ENCODE measurements around the gene GPC5. TPM values are rescaled to one million over a fixed set of nuclear protein-coding genes. Genes with fewer than 3 reads are reported as not detected.

GPC5 gene
- total and polyA plus RNA-seq, 2 of the 8 experiments (the other 6 are each of a cell fraction or from before 2014, with no cell fraction given) = 0.20 to 0.39 TPM

DNA sequence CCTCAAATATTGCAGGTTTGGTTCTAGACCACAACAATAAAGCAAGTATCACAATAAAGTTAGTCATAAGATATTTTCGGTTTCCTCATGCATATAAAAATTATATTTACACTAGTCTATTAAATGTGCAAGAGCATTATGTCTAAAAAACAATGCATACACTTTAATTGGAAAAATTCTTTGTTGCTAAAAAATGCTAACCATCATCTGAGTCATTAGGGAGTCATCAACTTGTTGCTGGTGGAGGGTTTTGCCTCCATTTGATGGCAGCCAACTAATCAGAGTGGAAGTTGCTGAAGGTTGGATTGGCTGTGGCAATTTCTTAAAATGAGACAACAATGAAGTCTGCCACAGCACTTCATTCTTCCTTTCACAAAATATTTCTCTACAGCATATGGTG, 1405.9 kb downstream of the GPC5 start:
- Histone ChIP-seq H3K36me3 (ENCODE audit: control insufficient read depth in 2 of 4, insufficient read depth in 4 of 4, low read length in 3 of 4) (no peaks in the 10 kb centered on the region), H3K23me2 (ENCODE audit: low read depth, low read length) (no peaks in the 10 kb centered on the region), H3K4me3 (ENCODE audit: extremely low read depth in 1 of 4, insufficient read depth in 2 of 4, low read depth in 3 of 4, low read length in 4 of 4) (no peak overlapping the region), H3K23ac (ENCODE audit: insufficient read length) (no peak overlapping the region), H3K4me2 (ENCODE audit: insufficient read depth in 1 of 2, low read depth in 2 of 2, low read length in 2 of 2) (no peak overlapping the region), H3K9ac (replicated peaks in 1 of 4; ENCODE audit: extremely low read depth in 1 of 4, low read depth in 3 of 4, low read length in 3 of 4) (no peak overlapping the region), H3K27me3 (replicated peaks in 1 of 4; ENCODE audit: control insufficient read depth in 3 of 4, extremely low read depth in 1 of 4, insufficient read depth in 3 of 4, low read length in 3 of 4) (no peaks in the 10 kb centered on the region), H3K4ac (replicated peaks; ENCODE audit: insufficient read length, low read depth, low read length) (no peak overlapping the region), H3K14ac (ENCODE audit: insufficient read length) (no peak overlapping the region), H2BK12ac (ENCODE audit: low read depth, low read length) (no peak overlapping the region), H3K79me1 (ENCODE audit: low read depth, low read length) (no peaks in the 10 kb centered on the region), H3K56ac (replicated peaks; ENCODE audit: insufficient read length, low read depth, low read length) (no peak overlapping the region), H4K20me1 (replicated peaks in 1 of 2; ENCODE audit: control insufficient read depth in 1 of 2, insufficient read depth in 2 of 2, low read length in 2 of 2) (no peaks in the 10 kb centered on the region), H3K18ac (ENCODE audit: extremely low read depth, low read length) (no peak overlapping the region), H2BK120ac (replicated peaks; ENCODE audit: low read depth, low read length) (no peak overlapping the region), H3K27ac (ENCODE audit: low read depth, low read length) (no peak overlapping the region), H3K4me1 (replicated peaks in 1 of 4; ENCODE audit: control insufficient read depth in 3 of 4, insufficient read depth in 4 of 4, low read length in 3 of 4) (no peaks in the 10 kb centered on the region), H3K79me2 (ENCODE audit: control insufficient read depth in 1 of 2, insufficient read depth in 2 of 2, low read length in 2 of 2) (no peaks in the 10 kb centered on the region), H2BK20ac (ENCODE audit: low read length) (no peak overlapping the region), H4K91ac (replicated peaks; ENCODE audit: insufficient read length, low read length) (no peak overlapping the region), H2AK5ac (ENCODE audit: low read depth, low read length) (no peak overlapping the region), H4K5ac (ENCODE audit: insufficient read length, low read depth, low read length) (no peak overlapping the region), H2BK5ac (ENCODE audit: low read depth, low read length) (no peak overlapping the region), H2BK15ac (ENCODE audit: low read length) (no peak overlapping the region), H3K9me3 (ENCODE audit: insufficient read depth in 2 of 2, low read depth in 1 of 2, low read length in 1 of 2) (no peaks in the 10 kb centered on the region), H2AFZ (ENCODE audit: low read length) (no peak overlapping the region), H4K8ac (ENCODE audit: extremely low read depth, insufficient read depth, low read length) (no peak overlapping the region)
- ChIA-PET POLR2A (ENCODE audit: partially characterized antibody) (no interaction called here), CTCF (ENCODE audit: partially characterized antibody) (no interaction called here)
- DNase-seq (ENCODE audit: low read depth in 1 of 2, low spot score in 2 of 2) (no peak), FAIRE-seq (no peak)
- 95% methylated on average over 1 of the region's 1 CpG; no CpG with 5 or more reads in 1 of the 2 experiments for WGBS, 2 experiments (ENCODE audit: extremely low coverage in 1 of 2, insufficient coverage in 1 of 2, insufficient read length in 1 of 2, insufficient replicate concordance in 2 of 2, low coverage in 1 of 2, low lambda C conversion rate in 2 of 2, missing lambda C conversion rate in 1 of 2)
- TF ChIP-seq CBX5 (IDR thresholded peaks at IDR 0.05; ENCODE audit: low read depth, low read length) (no peak), SP2 (IDR thresholded peaks at IDR 0.05; ENCODE audit: low read length) (no peak), RBBP5 (IDR thresholded peaks at IDR 0.05; ENCODE audit: borderline replicate concordance, low read depth, low read length) (no peak), PHF8 (conservative IDR thresholded peaks at IDR 0.05; ENCODE audit: low read depth, low read length) (no peak), NRF1 (IDR thresholded peaks at IDR 0.05; ENCODE audit: low read depth, low read length) (no peak), TBP (IDR thresholded peaks at IDR 0.05; ENCODE audit: low read depth, low read length) (no peak), ZNF274 (IDR thresholded peaks at IDR 0.05; ENCODE audit: borderline replicate concordance, extremely low read depth, low read length) (no peak), CHD1 (IDR thresholded peaks at IDR 0.05; ENCODE audit: low read depth, low read length) (no peak), RFX5 (IDR thresholded peaks at IDR 0.05; ENCODE audit: borderline replicate concordance, low read depth, low read length) (no peak), MAFK (IDR thresholded peaks at IDR 0.05; ENCODE audit: low read depth, low read length) (no peak), TCF12 (IDR thresholded peaks at IDR 0.05; ENCODE audit: low read depth, low read length) (no peak), JUN (IDR thresholded peaks at IDR 0.05; ENCODE audit: low read depth, low read length) (no peak), POU5F1 (IDR thresholded peaks at IDR 0.05; ENCODE audit: low read depth, low read length) (no peak), SIRT6 (IDR thresholded peaks at IDR 0.05; ENCODE audit: low read length) (no peak), CTBP2 (IDR thresholded peaks at IDR 0.05; ENCODE audit: borderline replicate concordance, insufficient read depth, insufficient read length, low read length) (no peak), BCL11A (IDR thresholded peaks at IDR 0.05; ENCODE audit: low read depth in 2 of 2, low read length in 2 of 2) (no peak)

All from H1 (cell line).